Sigmoid colon (tissue), 4 donors: Measurements from ENCODE around the gene HARBI1.

ENCODE experiments used
- EP300 ChIP-seq, 4 donors: sonication (generic); formaldehyde crosslinking; IDR thresholded peaks; one replicate each; pipeline ENCODE4 v1.6.1; 2017; ENCODE audit warnings: antibody characterized with exemption in 4 of 4
- POLR2A ChIP-seq, 2 donors: fragments of 450-650 bp; IDR thresholded peaks; one replicate each; pipeline ENCODE4 v1.6.1; 2016; ENCODE audit warnings: antibody characterized with exemption in 2 of 2, mild to moderate bottlenecking in 2 of 2, moderate library complexity in 2 of 2
- POLR2AphosphoS5 ChIP-seq, 4 donors: sonication (generic); formaldehyde crosslinking; IDR thresholded peaks; one replicate each; pipeline ENCODE4 v1.6.1; 2017; ENCODE audit warnings: antibody characterized with exemption in 4 of 4
- TF ChIP-seq, protein P1 (sequence below), 4 experiments: fragments of 450-650 bp in 3 of 4; fragments of 200-600 bp in 1 of 4; IDR thresholded peaks; one replicate each; pipeline ENCODE4 v1.5.1; 2016 to 2019; ENCODE audit warnings: antibody characterized with exemption in 4 of 4, mild to moderate bottlenecking in 3 of 4, moderate library complexity in 2 of 4

- TF ChIP-seq EP300 (IDR thresholded peaks at IDR 0.05) (no peak), POLR2A (IDR thresholded peaks at IDR 0.05) (no peak), POLR2AphosphoS5 (IDR thresholded peaks at IDR 0.05) (no peak)
- TF ChIP-seq, protein P1, sequence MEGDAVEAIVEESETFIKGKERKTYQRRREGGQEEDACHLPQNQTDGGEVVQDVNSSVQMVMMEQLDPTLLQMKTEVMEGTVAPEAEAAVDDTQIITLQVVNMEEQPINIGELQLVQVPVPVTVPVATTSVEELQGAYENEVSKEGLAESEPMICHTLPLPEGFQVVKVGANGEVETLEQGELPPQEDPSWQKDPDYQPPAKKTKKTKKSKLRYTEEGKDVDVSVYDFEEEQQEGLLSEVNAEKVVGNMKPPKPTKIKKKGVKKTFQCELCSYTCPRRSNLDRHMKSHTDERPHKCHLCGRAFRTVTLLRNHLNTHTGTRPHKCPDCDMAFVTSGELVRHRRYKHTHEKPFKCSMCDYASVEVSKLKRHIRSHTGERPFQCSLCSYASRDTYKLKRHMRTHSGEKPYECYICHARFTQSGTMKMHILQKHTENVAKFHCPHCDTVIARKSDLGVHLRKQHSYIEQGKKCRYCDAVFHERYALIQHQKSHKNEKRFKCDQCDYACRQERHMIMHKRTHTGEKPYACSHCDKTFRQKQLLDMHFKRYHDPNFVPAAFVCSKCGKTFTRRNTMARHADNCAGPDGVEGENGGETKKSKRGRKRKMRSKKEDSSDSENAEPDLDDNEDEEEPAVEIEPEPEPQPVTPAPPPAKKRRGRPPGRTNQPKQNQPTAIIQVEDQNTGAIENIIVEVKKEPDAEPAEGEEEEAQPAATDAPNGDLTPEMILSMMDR (IDR thresholded peaks at IDR 0.05), result no peak
These were observed 38.6 kb upstream of the HARBI1 start for GRCh38 chr11:46655631-46656030.
